GM12878 (cell line): ENCODE measurements around the gene JDP2. TPM values are rescaled to one million over a fixed set of nuclear protein-coding genes. Genes with fewer than 3 reads are reported as not detected.

Source experiments
- ATAC-seq: fragments of 200-7000 bp; cut with Tn5 transposase; 3 replicates; pipeline ENCODE4 v1.9.1; 2020; ENCODE audit warnings: mild to moderate bottlenecking, moderate library complexity
- BruUV-seq: library from RNA; stranded (reverse); fragments of 400-500 nt; replicated peaks from 2 replicates; lab custom pipeline; 2021; lab: Mats Ljungman, UMichigan
- CTCF ChIA-PET: fragments of 300-600 bp; sonication (Branson Sonifier 250); formaldehyde crosslinking; extraction: SDS; loops from one replicate; lab custom pipeline; 2021; ENCODE audit warnings: inconsistent platforms; lab: Yijun Ruan, JAX
- POLR2A ChIA-PET: fragments of 350-600 bp; formaldehyde crosslinking; extraction: SDS; loops from one replicate; lab custom pipeline; 2021; ENCODE audit warnings: inconsistent platforms; lab: Charles Lee
- RAD21 ChIA-PET: fragments of 300-600 bp; sonication (Branson Sonifier 250); formaldehyde crosslinking; loops from one replicate; lab custom pipeline; 2023; ENCODE audit warnings: antibody characterized with exemption; ENCODE audit not compliant: unreplicated experiment; lab: Charles Lee
- SMC1A ChIA-PET: fragments of 300-600 bp; sonication (Branson Sonifier 250); formaldehyde crosslinking; loops from one replicate; lab custom pipeline; 2023; ENCODE audit not compliant: unreplicated experiment, uncharacterized antibody; lab: Charles Lee
- DNase-seq: peaks from one replicate; pipeline ENCODE4 v3.0.0-alpha.2; 2011; ENCODE audit warnings: low read depth, low spot score
- FAIRE-seq: peaks from 3 replicates; lab custom pipeline; 2011; peaks lifted over from hg19 to GRCh38; lab: Jason Lieb, UNC
- H2AFZ ChIP-seq: 2 replicates; pipeline ENCODE4 v1.6.0; 2011; ENCODE audit warnings: low read depth, low read length, control low read depth; ENCODE audit not compliant: control insufficient read depth
- H3K27ac ChIP-seq: 2 replicates; pipeline ENCODE4 v1.5.1; 2011; ENCODE audit warnings: control low read depth; ENCODE audit not compliant: control insufficient read depth, insufficient read depth
- H3K27me3 ChIP-seq, 2 experiments: replicated peaks in 1 of 2; 2 replicates each; pipeline versions ENCODE4 v1.6.0 to v1.6.1; 2011; ENCODE audit warnings: low read length in 1 of 2; ENCODE audit not compliant: control insufficient read depth in 2 of 2, insufficient read depth in 2 of 2
- H3K36me3 ChIP-seq, 2 experiments: 2 replicates each; pipeline ENCODE4 v1.5.1; 2011; ENCODE audit warnings: low read length in 1 of 2; ENCODE audit not compliant: control insufficient read depth in 2 of 2, insufficient read depth in 2 of 2
- H3K4me1 ChIP-seq: 2 replicates; pipeline ENCODE4 v1.6.1; 2011; ENCODE audit warnings: mild to moderate bottlenecking, low read length, moderate library complexity, mixed read lengths; ENCODE audit not compliant: control insufficient read depth, insufficient read depth
- H3K4me2 ChIP-seq: 2 replicates; pipeline ENCODE4 v1.6.0; 2011; ENCODE audit warnings: control low read depth; ENCODE audit not compliant: control insufficient read depth, insufficient read depth
- H3K4me3 ChIP-seq: fragments of 200-600 bp; sonication (generic); 2 replicates; pipeline ENCODE4 v1.5.1; 2016
- H3K79me2 ChIP-seq: 2 replicates; pipeline ENCODE4 v1.6.0; 2011; ENCODE audit warnings: low read length; ENCODE audit not compliant: control insufficient read depth, insufficient read depth
- H3K9ac ChIP-seq: 2 replicates; pipeline ENCODE4 v1.8.0; 2011; ENCODE audit warnings: low read length, control low read depth, mixed read lengths; ENCODE audit not compliant: control insufficient read depth, insufficient read depth
- H3K9me3 ChIP-seq: replicated peaks from 3 replicates; pipeline ENCODE4 v1.5.1; 2011; ENCODE audit warnings: mild to moderate bottlenecking, low read length; ENCODE audit not compliant: control insufficient read depth, insufficient read depth
- H4K20me1 ChIP-seq: 2 replicates; pipeline ENCODE4 v1.6.0; 2011; ENCODE audit not compliant: control insufficient read depth, insufficient read depth
- CEBPZ ChIP-seq: fragments of 150-350 bp; IDR thresholded peaks from 2 replicates; pipeline ENCODE4 v1.6.1; 2016; ENCODE audit warnings: low read depth, low read length
- CREM ChIP-seq: IDR thresholded peaks from 2 replicates; pipeline ENCODE4 v1.6.1; 2014; ENCODE audit warnings: antibody characterized with exemption, low read depth
- EED ChIP-seq: sonication (generic); IDR thresholded peaks from 2 replicates; pipeline ENCODE4 v1.6.1; 2016; ENCODE audit warnings: antibody characterized with exemption, low read depth
- GATAD2B ChIP-seq: fragments of 450-650 bp; conservative IDR thresholded peaks from 2 replicates; pipeline ENCODE4 v1.6.1; 2017; ENCODE audit warnings: low read depth, mild to moderate bottlenecking, moderate library complexity
- MTA3 ChIP-seq: IDR thresholded peaks from 2 replicates; pipeline ENCODE4 v1.6.1; 2012; ENCODE audit warnings: low read length, inconsistent platforms, borderline replicate concordance
- MXI1 ChIP-seq: fragments of 150-350 bp; IDR thresholded peaks from 2 replicates; pipeline ENCODE4 v1.6.1; 2011; ENCODE audit warnings: low read depth, mild to moderate bottlenecking, inconsistent platforms, low read length, improper control_type of control experiment
- MYB ChIP-seq: fragments of 150-350 bp; IDR thresholded peaks from 2 replicates; pipeline ENCODE4 v1.6.1; 2014; ENCODE audit warnings: mild to moderate bottlenecking, low read depth, low read length, borderline replicate concordance
- RB1 ChIP-seq: fragments of 450-650 bp; formaldehyde crosslinking; IDR thresholded peaks from 2 replicates; pipeline ENCODE4 v1.6.1; 2017; ENCODE audit warnings: mild to moderate bottlenecking, borderline replicate concordance
- SIX5 ChIP-seq: IDR thresholded peaks from 2 replicates; pipeline ENCODE4 v1.6.1; 2011; ENCODE audit warnings: mild to moderate bottlenecking, low read depth, low read length, moderate library complexity; ENCODE audit not compliant: severe bottlenecking
- WGBS: methylation state at CpG from one replicate; pipeline ENCODE4 v1.1.6; 2016; ENCODE audit warnings: low lambda C conversion rate; ENCODE audit not compliant: insufficient replicate concordance, insufficient coverage; ENCODE audit errors: missing lambda C conversion rate; 5-methylcytosine and 5-hydroxymethylcytosine counted together
- in situ Hi-C: fragments of 300-500 bp; cut with MboI; formaldehyde crosslinking; loops from 9 replicates; pipeline ENCODE4 v1.14.3; 2018; ENCODE audit warnings: mixed read lengths
- intact Hi-C: fragments of 100-400 bp; cut with micrococcal nuclease; formaldehyde crosslinking; loops from one replicate; pipeline ENCODE4 v1.14.2; 2022; ENCODE audit not compliant: unreplicated experiment
- polyA plus RNA-seq, 11 experiments: library from polyadenylated mRNA; depleted of rRNA in 4 of 11; unstranded in 6 of 11; stranded (reverse) in 5 of 11; fragments of >200 nt; fragmentation: Nextera tagmentation in 4 of 11; fragmentation: Illumina TruSeq in 1 of 11; extraction: Ambion mirVana in 4 of 11; extraction: Trizol in 1 of 11; gene quantifications; 1 replicate in 1 of 11; 2 replicates in 10 of 11; pipeline versions ENCODE4 v1.2.1 to v1.2.3, GENCODE V29; 2011 to 2016; ENCODE audit warnings: inconsistent platforms in 2 of 11, missing spikeins in 2 of 11, low read depth in 1 of 11
- total RNA-seq, 4 experiments: library from RNA; depleted of rRNA in 3 of 4; stranded (reverse); fragments of >200 nt in 3 of 4; fragmentation: Illumina TruSeq in 1 of 4; extraction: Trizol in 1 of 4; gene quantifications; 2 replicates each; pipeline versions ENCODE4 v1.2.1 to v1.2.3, GENCODE V29; 2013 to 2021
- TF ChIP-seq, protein P1 (sequence below): fragments of 450-650 bp; formaldehyde crosslinking; IDR thresholded peaks from 2 replicates; pipeline ENCODE4 v1.4.0; 2020; ENCODE audit warnings: mild to moderate bottlenecking, moderate library complexity
- TF ChIP-seq, protein P2 (sequence below): fragments of 450-650 bp; conservative IDR thresholded peaks from 2 replicates; pipeline ENCODE4 v1.6.1; 2017; ENCODE audit warnings: mild to moderate bottlenecking, moderate library complexity

Gene JDP2
- total and polyA plus RNA-seq, 10 of the 15 experiments (the other 5 are each of a cell fraction or from before 2014, with no cell fraction given), result 0.71 to 21.3 (median 11.2) TPM

DNA sequence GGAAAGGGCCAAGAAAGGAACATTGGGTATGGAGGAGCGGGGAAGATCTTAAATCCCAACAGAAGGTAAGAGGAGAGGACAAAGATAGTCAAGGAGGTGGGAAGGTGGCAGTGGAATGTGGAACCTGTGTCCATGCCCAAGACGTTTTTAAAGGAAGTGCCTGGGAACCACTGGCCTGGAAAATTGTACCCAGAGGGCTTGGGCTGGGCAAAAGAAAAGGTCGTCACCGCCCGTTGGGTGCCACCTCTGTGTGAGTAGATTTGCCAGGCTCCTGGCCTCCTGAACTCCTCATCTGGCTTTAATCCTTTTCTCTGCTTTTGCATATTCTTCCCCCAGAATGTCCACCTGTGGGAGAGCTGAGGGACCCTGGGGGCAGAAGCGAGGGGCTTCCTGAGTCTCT, 32.6 kb downstream of the JDP2 start (continued):
- TF ChIP-seq GATAD2B (no peak), EED (no peak), MYB (no peak), MXI1 (no peak), RB1 (no peak)
- TF ChIP-seq, protein P1, sequence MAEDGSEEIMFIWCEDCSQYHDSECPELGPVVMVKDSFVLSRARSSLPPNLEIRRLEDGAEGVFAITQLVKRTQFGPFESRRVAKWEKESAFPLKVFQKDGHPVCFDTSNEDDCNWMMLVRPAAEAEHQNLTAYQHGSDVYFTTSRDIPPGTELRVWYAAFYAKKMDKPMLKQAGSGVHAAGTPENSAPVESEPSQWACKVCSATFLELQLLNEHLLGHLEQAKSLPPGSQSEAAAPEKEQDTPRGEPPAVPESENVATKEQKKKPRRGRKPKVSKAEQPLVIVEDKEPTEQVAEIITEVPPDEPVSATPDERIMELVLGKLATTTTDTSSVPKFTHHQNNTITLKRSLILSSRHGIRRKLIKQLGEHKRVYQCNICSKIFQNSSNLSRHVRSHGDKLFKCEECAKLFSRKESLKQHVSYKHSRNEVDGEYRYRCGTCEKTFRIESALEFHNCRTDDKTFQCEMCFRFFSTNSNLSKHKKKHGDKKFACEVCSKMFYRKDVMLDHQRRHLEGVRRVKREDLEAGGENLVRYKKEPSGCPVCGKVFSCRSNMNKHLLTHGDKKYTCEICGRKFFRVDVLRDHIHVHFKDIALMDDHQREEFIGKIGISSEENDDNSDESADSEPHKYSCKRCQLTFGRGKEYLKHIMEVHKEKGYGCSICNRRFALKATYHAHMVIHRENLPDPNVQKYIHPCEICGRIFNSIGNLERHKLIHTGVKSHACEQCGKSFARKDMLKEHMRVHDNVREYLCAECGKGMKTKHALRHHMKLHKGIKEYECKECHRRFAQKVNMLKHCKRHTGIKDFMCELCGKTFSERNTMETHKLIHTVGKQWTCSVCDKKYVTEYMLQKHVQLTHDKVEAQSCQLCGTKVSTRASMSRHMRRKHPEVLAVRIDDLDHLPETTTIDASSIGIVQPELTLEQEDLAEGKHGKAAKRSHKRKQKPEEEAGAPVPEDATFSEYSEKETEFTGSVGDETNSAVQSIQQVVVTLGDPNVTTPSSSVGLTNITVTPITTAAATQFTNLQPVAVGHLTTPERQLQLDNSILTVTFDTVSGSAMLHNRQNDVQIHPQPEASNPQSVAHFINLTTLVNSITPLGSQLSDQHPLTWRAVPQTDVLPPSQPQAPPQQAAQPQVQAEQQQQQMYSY (CRISPR knock-in tag), result no peak

- Histone ChIP-seq H3K27me3 (no peaks in the 10 kb centered on the region), H4K20me1 (no peaks in the 10 kb centered on the region), H2AFZ (no peak overlapping the region), H3K4me1 (no peaks in the 10 kb centered on the region; the same call in 1 of the 2 replicates), H3K27ac (no peak overlapping the region), H3K79me2 (no peaks in the 10 kb centered on the region; the same call in 1 of the 2 replicates), H3K4me2 (no peak overlapping the region), H3K4me3 (no peak overlapping the region), H3K9me3 (no peaks in the 10 kb centered on the region), H3K36me3 (peaks cover 2 to 22% of the 10 kb centered on the region in 2 experiments; a peak in 3 of 4 replicates), H3K9ac (no peak overlapping the region)
- SMC1A ChIA-PET, result interaction anchor here (1.0 kb wide), 1 partner anchor 16 kb away, joined by 3 read pairs; no protein-coding TSS in a partner anchor
- POLR2A ChIA-PET, result no interaction called here
- BruUV-seq, result no TSS peak
- intact Hi-C loops (no loop called here), in situ Hi-C loops (no loop called here)
- RAD21 ChIA-PET, result no interaction called here
- DNase-seq, result no peak
- FAIRE-seq, result no peak
- ATAC-seq, result no peak
- CTCF ChIA-PET, result interaction anchor here (1.1 to 1.6 kb wide), 2 partner anchors 7 to 28 kb away, joined by 3 read pairs; no protein-coding TSS in a partner anchor
- 89% methylated on average over 12 of the region's 12 CpGs for WGBS
- TF ChIP-seq SIX5 (no peak), CEBPZ (no peak), MTA3 (no peak), CREM (no peak)
- TF ChIP-seq, protein P2, sequence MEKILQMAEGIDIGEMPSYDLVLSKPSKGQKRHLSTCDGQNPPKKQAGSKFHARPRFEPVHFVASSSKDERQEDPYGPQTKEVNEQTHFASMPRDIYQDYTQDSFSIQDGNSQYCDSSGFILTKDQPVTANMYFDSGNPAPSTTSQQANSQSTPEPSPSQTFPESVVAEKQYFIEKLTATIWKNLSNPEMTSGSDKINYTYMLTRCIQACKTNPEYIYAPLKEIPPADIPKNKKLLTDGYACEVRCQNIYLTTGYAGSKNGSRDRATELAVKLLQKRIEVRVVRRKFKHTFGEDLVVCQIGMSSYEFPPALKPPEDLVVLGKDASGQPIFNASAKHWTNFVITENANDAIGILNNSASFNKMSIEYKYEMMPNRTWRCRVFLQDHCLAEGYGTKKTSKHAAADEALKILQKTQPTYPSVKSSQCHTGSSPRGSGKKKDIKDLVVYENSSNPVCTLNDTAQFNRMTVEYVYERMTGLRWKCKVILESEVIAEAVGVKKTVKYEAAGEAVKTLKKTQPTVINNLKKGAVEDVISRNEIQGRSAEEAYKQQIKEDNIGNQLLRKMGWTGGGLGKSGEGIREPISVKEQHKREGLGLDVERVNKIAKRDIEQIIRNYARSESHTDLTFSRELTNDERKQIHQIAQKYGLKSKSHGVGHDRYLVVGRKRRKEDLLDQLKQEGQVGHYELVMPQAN, result no peak
These were observed 33.5 kb downstream of the JDP2 start for GRCh38 chr14:75461303-75461702.
